MM.1S (cell line): ENCODE data around the gene SNX21.
"Not testable (repeated sequence)": the region's sequence is repeated elsewhere in the genome, so short reads cannot be mapped to it uniquely, and the experiment has no call there.

Experiments used
- DNase-seq: peaks from one replicate; pipeline ENCODE4 v3.0.0-alpha.2; 2015
- H2AFZ ChIP-seq: fragments of 300-600 bp; sonication (generic); 2 replicates; pipeline ENCODE4 v1.6.0; 2016; ENCODE audit warnings: antibody characterized with exemption, low read length
- H3F3A ChIP-seq: fragments of 300-600 bp; sonication (generic); 2 replicates; pipeline ENCODE4 v1.6.1; 2016; ENCODE audit warnings: mild to moderate bottlenecking, antibody characterized with exemption, low read length, moderate library complexity, mixed read lengths; ENCODE audit not compliant: insufficient read depth
- H3K27ac ChIP-seq: fragments of 300-600 bp; sonication (generic); 2 replicates; pipeline ENCODE4 v1.5.1; 2016; ENCODE audit warnings: mild to moderate bottlenecking, low read length
- H3K27me3 ChIP-seq: fragments of 300-600 bp; sonication (generic); replicated peaks from 2 replicates; pipeline ENCODE4 v1.6.0; 2016; ENCODE audit warnings: low read length; ENCODE audit not compliant: insufficient read depth
- H3K36me3 ChIP-seq: fragments of 300-600 bp; sonication (generic); replicated peaks from 2 replicates; pipeline ENCODE4 v1.6.1; 2016; ENCODE audit warnings: mild to moderate bottlenecking, low read length, mixed read lengths; ENCODE audit not compliant: insufficient read depth
- H3K4me1 ChIP-seq: fragments of 300-600 bp; sonication (generic); 2 replicates; pipeline ENCODE4 v1.6.1; 2016; ENCODE audit warnings: low read length, mixed read lengths
- H3K4me2 ChIP-seq: fragments of 300-600 bp; sonication (generic); 2 replicates; pipeline ENCODE4 v1.6.0; 2016; ENCODE audit warnings: low read depth, low read length
- H3K4me3 ChIP-seq: fragments of 300-600 bp; sonication (generic); 2 replicates; pipeline ENCODE4 v1.5.1; 2016; ENCODE audit warnings: low read length, mixed read lengths
- H3K79me2 ChIP-seq: fragments of 300-600 bp; sonication (generic); 2 replicates; pipeline ENCODE4 v1.6.1; 2016; ENCODE audit warnings: mixed run types, low read length, mixed read lengths
- H3K9ac ChIP-seq: fragments of 300-600 bp; sonication (generic); 2 replicates; pipeline ENCODE4 v1.6.1; 2016; ENCODE audit warnings: low read length, mixed read lengths
- H3K9me2 ChIP-seq: fragments of 300-600 bp; sonication (generic); replicated peaks from 2 replicates; pipeline ENCODE4 v1.6.1; 2016; ENCODE audit warnings: mild to moderate bottlenecking, low read length, mixed read lengths; ENCODE audit not compliant: insufficient read depth
- H3K9me3 ChIP-seq: fragments of 300-600 bp; sonication (generic); replicated peaks from 2 replicates; pipeline ENCODE4 v1.6.1; 2016; ENCODE audit warnings: mild to moderate bottlenecking, low read length, mixed read lengths; ENCODE audit not compliant: insufficient read depth
- H4K20me1 ChIP-seq: fragments of 300-600 bp; sonication (generic); 2 replicates; pipeline ENCODE4 v1.6.1; 2016; ENCODE audit warnings: mild to moderate bottlenecking, low read length, moderate library complexity, mixed read lengths; ENCODE audit not compliant: insufficient read depth
- CTCF ChIP-seq: fragments of 300-600 bp; sonication (generic); IDR thresholded peaks from 2 replicates; pipeline ENCODE4 v1.5.1; 2016; ENCODE audit warnings: antibody characterized with exemption, low read length, mixed read lengths
- EZH2 ChIP-seq: fragments of 300-600 bp; sonication (generic); optimal IDR thresholded peaks from 2 replicates; pipeline ENCODE3; 2017; ENCODE audit warnings: low read depth, mild to moderate bottlenecking, antibody characterized with exemption, low read length, mixed read lengths
- EZH2phosphoT487 ChIP-seq: fragments of 300-600 bp; sonication (generic); IDR thresholded peaks from 2 replicates; pipeline ENCODE4 v1.6.1; 2018; ENCODE audit warnings: antibody characterized with exemption, low read length

Gene SNX21

GRCh38 chr20:45827712-45828111, 5.9 kb upstream of the SNX21 start:
- Histone ChIP-seq H3K9me3 (no peaks in the 10 kb centered on the region), H3K27me3 (no peaks in the 10 kb centered on the region), H3K36me3 (no peaks in the 10 kb centered on the region), H4K20me1 (no peaks in the 10 kb centered on the region), H3K4me2 (no peak overlapping the region), H3K9me2 (no peaks in the 10 kb centered on the region), H3K9ac (no peak overlapping the region), H3K27ac (no peak overlapping the region), H3F3A (no peaks in the 10 kb centered on the region), H2AFZ (no peak overlapping the region), H3K4me1 (no peaks in the 10 kb centered on the region), H3K4me3 (no peak overlapping the region), H3K79me2 (no peaks in the 10 kb centered on the region)
- TF ChIP-seq CTCF = no peak
- no peak for DNase-seq

GRCh38 chr20:45828589-45828988, 5.0 kb upstream of the SNX21 start:
- Histone ChIP-seq H3K36me3 (no peaks in the 10 kb centered on the region), H3K27ac (no peak overlapping the region), H3K27me3 (no peaks in the 10 kb centered on the region), H3K79me2 (no peaks in the 10 kb centered on the region), H3K9me3 (no peaks in the 10 kb centered on the region), H3K4me1 (no peaks in the 10 kb centered on the region), H3K9me2 (no peaks in the 10 kb centered on the region), H4K20me1 (no peaks in the 10 kb centered on the region), H3K4me3 (no peak overlapping the region), H2AFZ (no peak overlapping the region), H3K9ac (no peak overlapping the region), H3K4me2 (no peak overlapping the region), H3F3A (no peaks in the 10 kb centered on the region)
- no peak for TF ChIP-seq EZH2phosphoT487
- no peak for TF ChIP-seq EZH2
- no peak for TF ChIP-seq CTCF
- no peak for DNase-seq

- H3K79me2 ChIP-seq, H3K4me1 ChIP-seq, H3F3A ChIP-seq, H3K9ac ChIP-seq, H3K36me3 ChIP-seq, H3K4me3 ChIP-seq, H3K9me2 ChIP-seq, H3K27me3 ChIP-seq, H3K4me2 ChIP-seq, H4K20me1 ChIP-seq, DNase-seq, H2AFZ ChIP-seq, H3K9me3 ChIP-seq, H3K27ac ChIP-seq: not testable (repeated sequence)
Observed at GRCh38 chr20:45829673-45830106, 3.9 kb upstream of the SNX21 start.

GRCh38 chr20:45832619-45833018, 980 bp upstream of the SNX21 start:
- no peak for TF ChIP-seq EZH2
- TF ChIP-seq CTCF = no peak
- no peak for TF ChIP-seq EZH2phosphoT487
- H3K79me2 ChIP-seq = no peaks in the 10 kb centered on the region
- H3K27ac ChIP-seq = no peak overlapping the region
- H3K9me3 ChIP-seq = no peaks in the 10 kb centered on the region
- DNase-seq = no peak
- H3F3A ChIP-seq = no peaks in the 10 kb centered on the region
- no peak overlapping the region for H2AFZ ChIP-seq
- H3K4me1 ChIP-seq = no peaks in the 10 kb centered on the region
- no peaks in the 10 kb centered on the region for H3K36me3 ChIP-seq
- H3K9ac ChIP-seq = no peak overlapping the region
- no peak overlapping the region for H3K4me3 ChIP-seq
- no peaks in the 10 kb centered on the region for H4K20me1 ChIP-seq
- H3K9me2 ChIP-seq = no peaks in the 10 kb centered on the region
- H3K4me2 ChIP-seq = no peak overlapping the region
- H3K27me3 ChIP-seq = no peaks in the 10 kb centered on the region
